NCI-H748 treated with DMSO at 0.1 percent for 48 hours (cell line): ENCODE results near the gene PDGFA.

Source experiments
- DNase-seq: peaks from one replicate; lab custom pipeline; 2025; lab: John Stamatoyannopoulos, UW

PDGFA gene

DNA sequence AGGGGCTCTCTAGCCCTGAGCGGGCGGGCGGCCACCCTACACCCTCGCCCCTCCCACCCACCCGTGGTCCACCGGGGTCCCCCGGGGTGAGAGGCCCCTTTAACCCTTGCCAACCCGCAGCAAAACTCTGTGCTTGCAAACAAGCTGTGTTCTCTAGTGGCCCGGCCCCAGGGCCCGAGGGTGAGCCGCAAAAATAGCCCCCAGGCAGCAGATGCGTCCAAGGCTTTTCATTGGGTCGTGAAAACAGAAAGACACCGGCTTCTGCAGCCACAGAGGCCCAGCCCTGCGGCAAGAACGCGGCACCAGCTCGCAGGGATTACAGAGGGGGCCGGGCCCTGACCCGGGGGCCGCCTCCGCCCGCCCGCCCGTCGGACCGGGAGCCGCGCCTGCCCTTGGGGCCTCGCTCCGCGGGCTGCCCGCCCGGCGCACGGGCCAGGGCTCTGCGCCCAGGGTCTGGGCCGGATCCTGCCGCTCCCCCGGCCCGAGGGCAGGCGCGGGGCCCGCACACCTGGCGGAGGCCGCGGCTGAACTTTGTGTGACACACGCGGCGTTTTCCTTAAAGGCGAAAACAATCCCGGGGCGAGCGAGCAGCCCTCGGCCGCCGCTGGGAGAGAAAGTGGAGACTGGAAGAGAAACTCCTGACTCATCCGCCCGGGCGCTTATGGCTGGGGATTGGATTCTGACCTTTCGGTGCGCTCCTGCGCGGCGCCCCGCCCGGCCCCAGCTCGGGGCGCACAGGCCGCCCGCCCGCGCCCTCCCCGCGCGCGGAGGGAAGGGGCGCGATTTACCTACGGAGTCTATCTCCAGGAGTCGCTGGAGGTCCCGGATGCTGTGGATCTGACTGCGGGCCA is 2.8 kb downstream of the PDGFA start:
- no peak for DNase-seq

DNA sequence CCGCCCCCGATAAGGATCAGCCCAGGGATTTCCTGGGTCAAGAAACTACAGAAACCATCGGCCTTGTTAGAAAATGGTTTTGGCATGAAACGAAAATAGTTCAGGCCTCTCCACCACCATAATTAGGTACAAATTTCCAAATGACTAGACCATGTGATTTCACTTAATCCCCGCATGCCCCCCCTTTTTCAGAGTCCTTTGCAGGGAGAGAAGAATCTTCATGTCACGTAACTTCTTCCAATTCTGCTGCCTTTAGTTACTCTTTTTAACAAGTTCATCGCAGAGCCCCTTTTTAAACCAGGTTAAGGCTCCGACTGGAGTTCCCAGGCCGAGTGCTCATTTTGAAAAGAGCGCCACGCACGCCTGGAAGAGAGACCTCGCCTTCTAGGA is 3.4 kb downstream of the PDGFA start:
- no peak for DNase-seq

DNA sequence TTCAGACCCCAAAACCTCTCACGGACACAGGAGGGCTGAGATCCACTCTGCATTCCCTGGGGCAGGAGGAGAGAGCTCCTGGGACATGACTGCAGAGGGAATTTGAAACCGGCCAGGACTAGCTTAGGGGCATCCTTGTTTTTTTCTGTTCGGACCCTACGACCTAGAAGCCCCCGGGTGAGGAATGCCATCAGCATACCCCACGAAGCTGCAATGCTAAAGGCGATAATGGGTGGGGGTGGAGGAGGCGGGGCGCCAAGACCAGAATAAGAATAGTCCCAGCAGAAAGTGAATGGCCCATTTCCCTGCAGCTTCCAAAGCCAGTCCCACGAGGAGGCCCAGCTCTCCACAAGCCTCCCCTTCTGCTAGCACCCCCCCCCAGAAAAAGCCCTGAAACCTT is 4.0 kb downstream of the PDGFA start:
- no peak for DNase-seq

DNA sequence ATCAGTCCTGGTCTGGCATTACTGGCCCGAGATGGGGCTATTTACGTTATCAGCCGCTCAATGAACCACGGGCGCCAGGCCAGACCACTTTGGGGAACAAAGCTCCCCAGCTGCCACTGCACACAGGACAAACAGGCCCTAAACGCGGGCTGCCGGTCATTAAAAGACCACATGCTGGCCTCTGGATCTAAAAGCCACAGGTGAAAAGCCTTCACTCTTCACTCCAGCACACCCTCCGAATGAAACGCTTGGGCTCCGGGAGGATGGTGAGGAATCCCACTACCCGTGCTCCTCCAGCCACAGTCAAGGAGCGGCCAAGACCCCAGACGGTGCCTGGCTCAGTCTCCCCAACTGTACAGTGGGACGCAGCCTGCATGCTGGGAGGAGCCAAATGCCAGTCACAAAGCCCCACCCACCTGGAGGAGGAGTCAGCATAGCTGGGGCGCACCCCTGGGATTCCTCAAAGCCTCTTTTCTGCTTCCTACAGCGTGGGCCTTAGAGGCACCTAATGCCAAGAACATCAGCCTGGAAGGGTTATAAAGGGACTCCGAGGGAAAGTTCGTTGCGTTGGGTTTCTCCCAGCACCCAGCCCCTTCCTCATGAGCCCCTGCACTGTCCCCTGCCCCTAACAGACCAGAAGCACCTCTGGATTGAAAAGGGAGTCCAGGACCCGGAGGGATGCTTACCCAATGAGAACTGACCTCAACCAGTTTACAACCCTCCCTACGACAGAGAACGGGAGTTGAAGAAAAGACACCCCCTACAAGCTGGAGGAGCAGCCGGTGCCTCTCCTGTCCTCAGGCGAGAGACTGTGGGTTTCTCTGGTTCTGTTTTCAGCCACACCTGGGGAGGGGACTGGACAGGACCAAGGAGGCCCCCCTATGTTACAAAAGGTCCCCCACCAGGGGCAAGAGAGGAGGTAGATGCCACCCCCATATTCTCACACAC is 4.7 kb downstream of the PDGFA start:
- no peak for DNase-seq

DNA sequence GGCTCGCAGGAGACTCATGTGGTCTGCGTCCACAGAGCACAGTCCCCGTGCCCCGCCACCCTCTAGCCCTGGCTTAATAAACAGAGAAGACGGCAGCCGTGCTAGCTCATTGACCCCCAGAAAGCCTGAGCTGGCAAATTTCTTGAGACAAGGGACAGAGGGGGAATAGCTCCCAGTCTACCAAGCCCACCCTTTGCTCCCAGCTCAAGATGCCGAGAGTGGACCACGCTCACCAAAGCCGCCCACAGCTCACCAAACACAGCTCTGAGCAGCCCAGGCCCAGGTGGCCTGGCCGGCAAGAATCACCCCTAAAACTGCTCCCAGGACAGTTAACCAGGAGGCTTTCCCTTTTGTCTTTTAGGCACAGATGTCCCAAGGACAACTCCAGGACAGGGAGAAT is 5.4 kb downstream of the PDGFA start:
- no peak for DNase-seq

DNA sequence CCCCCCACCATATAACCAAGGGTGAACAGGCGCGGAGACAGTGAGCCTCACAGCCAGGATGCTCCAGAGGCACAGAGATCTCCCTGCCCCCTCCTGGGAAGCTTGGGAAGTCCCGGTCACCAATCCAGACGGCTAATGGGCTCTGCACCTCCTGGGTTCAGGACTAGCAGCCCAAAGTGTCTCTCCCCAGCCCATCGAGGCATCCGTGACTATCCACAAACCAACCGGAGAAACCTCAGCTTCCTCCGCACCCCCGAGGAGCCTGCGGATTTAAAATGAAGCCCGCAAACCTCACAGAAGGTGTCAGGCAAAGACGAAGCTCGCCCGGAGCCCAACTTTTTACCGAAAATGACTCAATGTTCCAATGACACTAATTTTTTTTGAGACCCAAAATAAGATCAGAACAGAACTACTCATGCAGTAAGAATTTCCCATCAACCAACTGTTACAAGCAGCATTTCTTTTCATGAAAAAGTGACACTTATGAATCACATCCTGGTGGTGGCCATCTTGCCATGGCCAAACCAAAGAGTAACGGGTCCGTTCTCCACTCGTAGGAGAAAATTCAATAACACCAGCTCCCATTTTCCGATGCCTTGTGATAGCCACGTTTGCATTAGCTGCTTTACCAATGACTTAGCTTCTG is 6.0 kb downstream of the PDGFA start:
- no peak for DNase-seq

DNA sequence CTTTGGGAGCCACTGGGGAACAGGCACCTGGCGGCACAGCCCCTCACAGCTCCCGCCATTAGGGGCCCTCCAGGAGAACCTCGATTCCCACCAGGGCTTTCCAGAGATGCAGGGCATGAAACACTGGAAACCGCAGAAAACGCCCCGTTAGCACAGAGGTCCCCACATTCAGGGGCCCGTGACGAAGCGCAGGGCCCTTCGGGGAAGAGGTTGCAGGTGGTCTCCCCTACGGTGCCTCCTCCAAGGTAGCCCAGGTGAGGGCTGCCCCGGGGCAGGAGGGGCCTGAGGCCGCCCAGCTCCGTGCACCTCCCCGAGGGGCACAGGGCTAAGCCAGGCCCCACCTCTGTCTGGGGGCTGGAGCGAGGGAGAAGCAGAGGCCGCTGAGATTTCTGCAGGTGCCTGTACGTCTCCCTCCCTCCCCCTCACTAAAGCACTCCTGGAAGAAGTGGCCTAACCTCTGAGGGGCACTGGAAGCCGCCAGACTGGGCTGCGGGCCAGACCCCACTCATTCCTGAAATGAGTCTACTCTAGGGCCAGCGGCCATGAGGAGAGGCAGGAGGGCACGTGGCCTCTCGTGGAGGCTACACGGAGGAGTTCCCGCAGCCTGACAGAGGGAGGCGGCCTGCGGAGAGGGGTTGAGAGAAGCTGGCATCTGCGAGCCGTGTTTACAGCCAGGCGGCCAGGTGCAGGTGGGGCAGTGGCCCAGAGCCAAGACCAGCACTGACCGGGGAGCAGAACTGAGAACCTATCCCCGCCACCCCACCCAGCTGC is 6.9 kb downstream of the PDGFA start:
- DNase-seq, result no peak

DNA sequence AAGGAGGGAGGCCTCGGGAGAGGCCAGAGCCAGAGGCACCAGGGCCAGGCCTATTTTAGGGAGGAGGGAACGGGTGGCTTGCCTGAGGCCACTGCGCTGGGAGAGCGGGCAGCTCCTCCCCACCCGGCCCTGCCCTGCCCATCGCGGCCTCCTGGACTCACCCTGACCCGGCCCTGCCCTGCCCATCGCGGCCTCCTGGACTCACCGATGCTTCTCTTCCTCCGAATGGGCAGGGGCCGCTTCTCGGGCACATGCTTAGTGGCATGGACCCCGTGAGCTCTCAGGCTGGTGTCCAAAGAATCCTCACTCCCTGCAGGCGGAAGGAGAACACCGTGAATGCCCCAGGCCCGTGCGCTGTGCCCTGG is 7.5 kb downstream of the PDGFA start:
- no peak for DNase-seq

DNA sequence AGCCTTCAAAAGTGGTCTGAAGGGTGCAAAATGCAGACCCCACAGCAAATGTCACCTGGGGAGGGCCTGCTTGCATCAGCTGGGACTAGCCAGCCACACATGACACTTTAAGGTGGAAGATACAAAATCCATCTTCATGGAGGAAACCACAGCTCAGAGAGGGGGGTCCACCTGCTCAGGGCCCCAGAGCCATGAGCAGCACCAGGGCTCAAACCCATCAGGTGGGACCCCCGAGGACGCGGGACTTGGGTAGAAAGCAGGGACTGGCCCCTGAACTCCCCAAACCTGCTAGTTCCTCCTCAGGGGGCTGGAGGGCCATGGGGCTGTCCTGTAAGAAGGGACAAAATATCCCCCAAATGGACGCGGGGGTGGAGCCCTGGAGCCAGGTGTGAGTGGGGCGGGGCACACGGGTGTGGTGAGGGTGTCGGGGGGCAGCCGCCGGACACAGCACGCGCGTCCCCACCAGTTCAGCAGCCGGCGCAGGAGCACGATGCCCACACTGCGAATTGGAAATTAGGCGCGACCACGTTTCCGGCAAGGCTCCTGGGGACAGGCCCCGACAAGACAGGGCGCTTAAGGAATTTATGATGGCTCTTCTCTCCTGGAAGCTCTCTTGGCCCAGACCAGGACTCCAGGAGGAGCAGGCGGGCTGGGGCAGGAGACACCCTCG is 8.0 kb downstream of the PDGFA start:
- no peak for DNase-seq

DNA sequence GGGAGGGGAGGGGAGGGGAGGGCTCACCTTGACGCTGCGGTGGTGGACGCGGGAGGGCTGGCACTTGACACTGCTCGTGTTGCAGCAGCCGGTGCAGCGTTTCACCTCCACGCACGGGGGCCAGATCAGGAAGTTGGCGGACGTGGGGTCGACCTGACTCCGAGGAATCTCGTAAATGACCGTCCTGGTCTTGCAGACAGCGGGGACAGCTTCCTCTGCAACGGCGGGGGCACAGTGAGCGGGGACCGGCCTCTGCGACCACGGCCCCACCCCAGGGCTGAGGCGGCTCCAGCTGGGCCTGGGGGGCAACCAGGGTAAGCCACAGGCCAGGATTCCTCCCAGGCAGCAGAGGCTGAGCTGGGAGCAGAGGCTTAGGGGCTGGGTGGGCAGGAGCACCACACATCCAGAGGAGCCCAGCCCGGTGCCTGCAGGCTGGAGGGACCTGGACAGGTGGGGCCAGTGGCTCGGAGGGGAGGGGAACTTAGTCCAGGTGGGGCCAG is 8.8 kb downstream of the PDGFA start:
- no peak for DNase-seq

DNA sequence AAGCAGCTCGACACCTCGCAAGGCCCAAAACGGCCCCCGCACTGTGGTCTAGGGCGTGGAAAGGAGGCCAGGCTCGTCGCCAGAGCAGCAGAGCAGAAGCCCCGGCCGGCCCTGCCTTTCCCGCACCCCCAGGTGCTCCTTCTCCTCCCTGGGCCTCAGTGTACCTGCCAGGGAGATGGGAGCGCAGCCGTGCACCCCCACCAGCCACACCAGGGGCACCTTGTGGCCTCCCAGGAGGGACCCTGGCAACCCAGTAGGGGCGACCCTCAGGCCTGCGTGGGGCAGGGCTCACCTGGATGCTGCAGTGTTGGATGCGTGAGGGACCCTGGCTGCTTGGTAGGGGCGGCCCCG is 9.5 kb downstream of the PDGFA start:
- DNase-seq, result no peak

DNA sequence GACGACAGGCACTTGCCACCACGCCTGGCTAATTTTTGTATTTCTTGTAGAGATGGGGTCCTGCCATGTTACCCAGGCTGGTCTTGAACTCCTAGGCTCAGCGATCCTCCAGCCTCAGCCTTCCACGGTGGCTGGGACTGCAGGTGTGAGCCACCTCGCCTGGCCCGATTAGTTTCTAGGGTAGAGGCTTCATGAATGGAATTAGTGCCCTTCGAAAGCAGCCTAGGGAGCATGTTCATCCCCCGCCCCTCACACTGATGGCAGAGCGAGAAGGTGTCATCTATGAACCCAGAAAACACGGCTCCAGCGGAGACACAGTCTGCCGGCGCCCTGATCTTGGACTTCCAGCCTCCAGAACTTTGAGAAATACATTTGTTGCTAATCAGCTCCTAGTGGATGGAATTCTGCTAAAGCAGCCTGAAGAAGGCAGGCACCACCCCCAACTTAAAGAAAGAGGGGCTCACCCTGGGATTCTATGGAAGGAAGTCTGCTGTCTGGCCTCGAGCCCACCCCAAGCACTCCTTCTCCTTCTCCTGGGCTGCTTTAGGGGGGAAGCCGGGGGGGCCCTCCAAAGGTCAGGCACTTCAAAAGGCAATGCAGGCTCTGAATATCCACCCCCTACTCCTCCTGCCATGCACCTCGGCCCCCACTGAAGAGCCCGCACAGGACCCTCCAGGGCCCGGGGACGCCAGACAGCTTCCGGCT is 10.1 kb downstream of the PDGFA start:
- no peak for DNase-seq

DNA sequence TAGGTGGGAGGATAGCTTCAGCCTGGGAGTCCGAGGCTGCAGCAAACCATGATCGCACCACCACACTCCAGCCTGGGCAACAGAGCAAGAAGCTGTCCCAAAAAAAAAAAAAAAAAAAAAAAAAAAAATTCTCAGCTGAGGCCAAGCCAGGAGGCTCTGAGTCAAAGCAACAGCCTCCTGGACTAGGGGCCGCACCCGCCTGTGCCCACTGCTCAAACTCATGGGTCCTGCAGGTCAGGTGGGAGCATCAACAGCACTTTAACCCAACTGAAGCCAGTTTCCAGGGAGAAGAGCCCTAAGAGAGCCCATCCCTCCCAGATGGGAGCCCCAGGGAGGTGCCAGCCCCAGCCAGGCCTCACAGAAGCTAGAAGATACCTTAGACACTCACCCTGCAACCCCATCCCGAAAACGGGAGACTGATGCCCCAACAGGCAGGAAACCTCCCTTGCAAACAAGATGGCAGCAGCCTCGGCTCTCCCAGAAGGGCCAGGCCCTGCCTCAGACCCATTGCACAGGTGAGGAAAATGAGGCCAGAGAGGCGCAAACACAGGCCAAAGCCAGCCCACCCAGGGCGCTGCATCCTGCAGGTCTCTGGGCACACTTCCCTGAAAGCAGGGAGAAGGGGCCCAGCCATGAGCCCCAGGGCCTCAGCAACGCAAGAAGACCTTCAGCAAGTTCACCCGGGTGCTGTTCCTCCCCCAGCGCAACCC is 11.0 kb downstream of the PDGFA start:
- no peak for DNase-seq

DNA sequence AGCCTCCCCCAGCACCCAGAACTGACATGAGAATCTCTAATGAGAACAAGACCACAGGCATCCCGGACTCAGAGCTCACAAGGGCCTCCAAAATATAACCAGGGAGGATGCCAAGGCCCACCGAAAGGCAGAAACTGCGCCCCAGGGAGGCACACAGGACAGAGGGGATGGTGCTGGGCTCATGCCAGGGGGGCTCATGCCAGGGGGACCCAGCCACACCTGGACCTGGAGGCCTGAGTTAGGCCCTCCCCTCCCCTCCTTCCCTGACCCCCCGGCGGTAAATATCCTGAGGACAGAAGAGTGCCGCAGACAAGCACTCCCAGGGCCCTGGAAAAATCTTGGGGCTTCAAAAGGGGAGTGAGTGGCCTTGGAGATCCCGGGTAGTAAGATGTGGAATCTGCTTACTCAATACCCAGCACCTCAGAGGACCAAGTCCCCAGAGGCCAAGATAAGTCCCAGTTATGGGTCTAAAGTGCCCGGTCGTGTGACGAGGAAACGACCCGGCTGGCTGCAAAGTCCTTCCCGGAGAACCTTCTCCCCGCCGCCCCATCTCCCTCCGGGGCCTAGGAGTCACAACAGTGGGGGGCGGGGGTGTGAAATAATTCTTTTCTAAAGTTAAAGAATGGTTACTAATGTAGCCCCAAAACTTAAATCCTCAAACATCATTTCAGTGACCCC is 11.9 kb downstream of the PDGFA start:
- DNase-seq, result no peak

DNA sequence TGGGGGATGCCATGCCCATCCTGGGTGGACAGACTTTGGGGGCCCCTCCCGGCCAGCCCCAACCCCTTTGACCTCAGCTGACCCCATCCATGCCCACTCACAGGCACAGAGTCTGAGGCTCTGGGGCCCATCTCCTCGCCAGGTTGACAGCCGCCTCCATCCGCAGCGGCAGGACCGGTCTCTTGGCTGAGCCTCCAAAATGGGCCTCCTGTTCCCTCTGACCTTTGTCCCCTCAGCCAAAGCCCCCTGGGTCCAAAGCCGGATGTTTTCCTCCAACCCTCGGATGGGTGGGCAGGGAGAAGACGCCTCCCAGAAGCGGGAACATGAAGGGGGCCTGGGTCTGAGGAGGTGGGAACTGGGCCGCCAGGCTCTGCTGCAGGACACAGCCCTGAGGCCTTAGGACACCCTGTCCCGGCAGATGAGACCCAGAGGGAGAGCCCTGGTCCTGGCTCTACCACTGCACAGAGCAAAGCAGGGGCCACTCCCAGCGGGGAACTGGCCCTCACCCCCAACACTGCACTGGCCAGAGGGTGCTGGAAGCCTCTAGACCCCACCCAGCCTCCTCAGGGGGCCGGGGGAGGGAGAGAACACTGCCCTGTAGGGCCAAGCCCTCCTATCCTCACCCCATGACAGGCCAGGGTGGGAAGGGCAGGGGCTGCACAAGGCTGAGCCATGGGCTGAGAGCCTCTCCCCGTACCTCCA is 12.6 kb downstream of the PDGFA start:
- no peak for DNase-seq

DNA sequence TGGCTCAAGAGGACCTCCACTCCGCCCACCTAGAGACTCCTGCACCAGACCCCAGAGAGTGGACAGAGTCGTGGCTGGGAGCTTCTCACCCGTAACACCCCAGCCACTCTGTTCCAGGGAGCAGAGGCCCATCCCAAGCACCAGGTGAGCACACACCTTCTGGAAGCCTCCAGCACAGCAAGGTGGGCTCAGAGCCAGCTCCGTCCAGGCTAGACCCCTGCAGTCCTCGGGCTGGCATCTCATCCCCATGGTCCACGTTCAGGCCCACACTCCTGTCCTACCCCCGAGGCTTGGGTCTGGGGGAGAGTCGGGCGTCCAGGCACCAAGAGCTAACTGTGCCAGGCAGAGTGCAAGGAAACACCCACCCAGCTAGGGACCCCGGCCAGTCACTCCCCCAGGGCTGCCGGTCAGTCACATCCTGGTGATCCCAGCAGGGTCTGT is 13.2 kb downstream of the PDGFA start:
- no peak for DNase-seq

DNA sequence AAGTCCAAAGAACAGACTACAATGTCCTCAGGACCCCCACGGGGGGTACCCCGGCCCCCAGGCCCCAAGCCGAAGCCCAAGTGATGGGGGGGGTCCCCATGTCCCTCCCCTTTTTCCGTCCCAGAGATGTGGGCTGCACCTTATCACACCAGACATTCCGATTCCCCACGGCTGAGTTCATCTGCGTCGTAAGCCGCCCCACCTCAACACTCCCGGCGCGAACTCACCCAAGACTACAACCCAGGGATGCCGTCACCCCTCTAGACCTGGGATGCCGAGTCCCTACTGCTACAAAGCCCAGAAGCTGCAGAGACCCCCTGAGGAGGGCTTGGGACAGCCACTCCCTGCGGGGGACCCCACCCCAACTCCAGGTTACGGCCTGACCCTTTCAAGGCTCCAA is 14.5 kb downstream of the PDGFA start:
- DNase-seq, result no peak

DNA sequence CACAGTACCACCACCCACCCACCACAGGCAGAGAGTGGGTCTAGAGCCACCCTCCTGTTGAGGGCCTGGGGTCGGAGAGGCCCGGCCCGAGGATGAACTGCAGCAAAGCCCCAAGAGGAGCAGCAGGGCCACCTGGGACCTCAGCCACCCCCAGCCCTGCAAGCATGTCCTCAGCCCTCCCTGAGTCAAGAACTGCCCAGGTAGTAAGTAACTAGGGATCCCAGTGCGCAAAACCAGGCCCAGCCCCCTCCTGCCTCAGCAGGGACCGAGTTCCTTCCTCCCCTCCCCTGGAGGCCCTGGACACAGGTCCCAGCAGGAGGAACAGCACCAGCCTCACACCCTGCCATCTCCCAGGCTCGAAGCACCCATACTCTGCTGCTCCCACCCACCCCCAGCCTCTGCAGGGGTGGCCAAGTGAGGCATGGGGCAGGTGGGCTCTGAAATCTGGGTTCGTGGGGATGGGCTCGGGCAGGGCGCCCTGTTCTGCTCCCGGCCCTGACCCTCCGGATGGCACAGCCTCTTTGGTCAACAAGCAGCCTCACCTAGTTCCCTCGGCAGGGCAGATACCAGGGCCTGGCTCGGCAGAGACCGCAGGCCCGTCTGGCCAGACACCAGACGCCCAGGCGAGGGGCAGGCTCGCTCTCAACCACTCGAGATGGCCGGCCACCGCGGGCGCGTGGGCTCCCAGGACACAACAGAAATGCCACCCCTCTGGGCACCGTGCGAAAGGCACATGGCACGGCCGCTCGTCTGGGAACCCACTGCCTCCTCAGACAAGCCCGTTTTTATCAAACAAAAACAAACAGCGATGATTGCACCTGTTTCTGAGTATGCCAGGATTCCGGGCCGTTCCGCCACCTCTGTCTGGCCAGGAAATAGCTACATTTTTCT is 15.2 kb downstream of the PDGFA start:
- no peak for DNase-seq
